ENCODE data around the gene KDM6A. TPM values are rescaled to one million over a fixed set of nuclear protein-coding genes. Genes with fewer than 3 reads are reported as not detected.

The KDM6A gene
- total and polyA plus RNA-seq, 2 of the 13 experiments (the other 11 are each of a cell fraction or from before 2014, with no cell fraction given), result 16.7 to 18.2 TPM

DNA sequence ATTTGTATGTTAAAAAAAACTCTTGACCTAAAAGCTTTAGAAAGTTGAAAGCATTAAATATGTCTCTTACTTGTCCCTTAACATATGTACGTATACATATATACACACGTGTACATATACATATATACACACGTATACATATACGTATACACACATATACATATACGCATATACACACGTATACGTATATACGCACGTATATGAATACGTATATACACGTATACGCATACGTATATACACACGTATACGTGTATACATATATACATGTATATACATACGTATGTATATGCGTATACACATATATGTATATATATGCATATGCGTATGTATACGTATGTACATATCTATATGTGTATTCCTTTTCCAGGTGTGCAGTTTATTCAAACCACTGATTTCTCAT lies 3.8 kb downstream of the KDM6A start:
- H4K20me1 ChIP-seq (ENCODE audit: insufficient read depth, low read length), result peaks cover 35% of the 10 kb centered on the region; the same call in 1 of the 2 replicates
- in situ Hi-C loops (cut with HindIII; ENCODE audit: extremely low pct_ligation_motif_present, low pct_unique_long_range_greater_than_20kb), result no loop called here
- H2AFZ ChIP-seq (ENCODE audit: low read length), result no peak overlapping the region
- ChIA-PET POLR2A (no interaction called here), CTCF (ENCODE audit: low intra/inter-chr PET ratio, low total read pairs) (no interaction called here)
- no TSS peak for BruUV-seq (replicated peaks)
- TF ChIP-seq PHF8 (CRISPR knock-in tag; IDR thresholded peaks at IDR 0.05) (no peak), ZNF674 (CRISPR knock-in tag; IDR thresholded peaks at IDR 0.05; ENCODE audit: low read depth) (no peak), ZNF841 (CRISPR knock-in tag; IDR thresholded peaks at IDR 0.05; ENCODE audit: borderline replicate concordance) (no peak)
- TF ChIP-seq, protein P1, sequence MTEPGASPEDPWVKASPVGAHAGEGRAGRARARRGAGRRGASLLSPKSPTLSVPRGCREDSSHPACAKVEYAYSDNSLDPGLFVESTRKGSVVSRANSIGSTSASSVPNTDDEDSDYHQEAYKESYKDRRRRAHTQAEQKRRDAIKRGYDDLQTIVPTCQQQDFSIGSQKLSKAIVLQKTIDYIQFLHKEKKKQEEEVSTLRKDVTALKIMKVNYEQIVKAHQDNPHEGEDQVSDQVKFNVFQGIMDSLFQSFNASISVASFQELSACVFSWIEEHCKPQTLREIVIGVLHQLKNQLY (CRISPR knock-in tag; IDR thresholded peaks at IDR 0.05), result no peak
- no peaks in the 10 kb centered on the region for H3K9me3 ChIP-seq (ENCODE audit: low read length)
- H3K4me3 ChIP-seq (replicated peaks in 1 of 3; ENCODE audit: insufficient read depth in 1 of 3, low read depth in 2 of 3, low read length in 3 of 3), result no peak overlapping the region
- peaks cover 13% of the 10 kb centered on the region; the same call in 1 of the 2 replicates for H3K4me1 ChIP-seq (ENCODE audit: insufficient read depth, low read length)
- FAIRE-seq, result no peak
- no peak overlapping the region for H3K27ac ChIP-seq (ENCODE audit: extremely low read length, insufficient read depth, low read length)
- ATAC-seq, result no peak
- no peak for DNase-seq (ENCODE audit: low spot score)
- no peaks in the 10 kb centered on the region; a peak in 1 of 5 replicates for H3K27me3 ChIP-seq (ENCODE audit: control insufficient read depth in 1 of 2, insufficient read depth in 2 of 2, low read length in 2 of 2)
- no peak overlapping the region for H3K4me2 ChIP-seq (ENCODE audit: low read depth, low read length)
- WGBS (ENCODE audit: low lambda C conversion rate), result 97% methylated on average over 19 of the region's 19 CpGs
- intact Hi-C loops (cut with micrococcal nuclease; ENCODE audit: unreplicated experiment), result loop anchor here (10.0 kb wide), 1 partner anchor 68 kb away; no protein-coding TSS in a partner anchor
- H3K79me2 ChIP-seq (ENCODE audit: insufficient read depth, low read length), result peaks cover 77% of the 10 kb centered on the region
- no peaks in the 10 kb centered on the region for H3K36me3 ChIP-seq (replicated peaks in 1 of 2; ENCODE audit: control insufficient read depth in 1 of 2, insufficient read depth in 2 of 2, low read length in 2 of 2)
- no peak overlapping the region for H3K9ac ChIP-seq (ENCODE audit: insufficient read depth, low read depth, low read length)

DNA sequence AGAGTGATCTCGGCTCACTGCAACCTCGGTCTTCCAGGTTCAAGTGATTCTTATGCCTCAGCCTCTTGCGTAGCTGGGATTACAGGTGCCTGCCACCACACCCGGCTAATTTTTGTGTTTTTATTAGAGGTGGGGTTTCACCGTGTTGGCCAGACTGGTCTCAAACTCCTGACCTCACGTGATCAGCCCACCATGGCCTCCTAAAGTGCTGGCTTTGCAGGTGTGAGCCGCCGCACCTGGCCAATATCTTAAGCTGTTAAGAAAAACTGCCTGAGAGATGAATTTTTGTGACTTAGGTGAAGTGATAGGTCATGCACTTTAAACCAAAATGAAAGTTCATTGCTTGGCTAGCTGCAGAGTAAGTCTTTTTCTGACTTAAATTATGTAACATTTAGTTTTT lies 5.8 kb downstream of the KDM6A start:
- WGBS (ENCODE audit: low lambda C conversion rate), result 89% methylated on average over 6 of the region's 8 CpGs
- intact Hi-C loops (cut with micrococcal nuclease; ENCODE audit: unreplicated experiment), result loop anchor here (10.0 kb wide), 1 partner anchor 66 kb away; no protein-coding TSS in a partner anchor
- no peak overlapping the region for H3K4me3 ChIP-seq (replicated peaks in 1 of 3; ENCODE audit: insufficient read depth in 1 of 3, low read depth in 2 of 3, low read length in 3 of 3)
- peaks cover 13% of the 10 kb centered on the region; the same call in 1 of the 2 replicates for H3K4me1 ChIP-seq (ENCODE audit: insufficient read depth, low read length)
- FAIRE-seq (no peak), ATAC-seq (no peak), DNase-seq (ENCODE audit: low spot score) (no peak)
- ChIA-PET POLR2A (no interaction called here), CTCF (ENCODE audit: low intra/inter-chr PET ratio, low total read pairs) (no interaction called here)
- in situ Hi-C loops (cut with HindIII; ENCODE audit: extremely low pct_ligation_motif_present, low pct_unique_long_range_greater_than_20kb), result no loop called here
- no peaks in the 10 kb centered on the region for H3K9me3 ChIP-seq (ENCODE audit: low read length)
- H3K36me3 ChIP-seq (replicated peaks in 1 of 2; ENCODE audit: control insufficient read depth in 1 of 2, insufficient read depth in 2 of 2, low read length in 2 of 2), result no peaks in the 10 kb centered on the region
- no peak overlapping the region for H3K9ac ChIP-seq (ENCODE audit: insufficient read depth, low read depth, low read length)
- H4K20me1 ChIP-seq (ENCODE audit: insufficient read depth, low read length), result peaks cover 45% of the 10 kb centered on the region; the same call in 1 of the 2 replicates
- H3K4me2 ChIP-seq (ENCODE audit: low read depth, low read length), result no peak overlapping the region
- BruUV-seq (replicated peaks), result no TSS peak
- H2AFZ ChIP-seq (ENCODE audit: low read length), result no peak overlapping the region
- peaks cover 92% of the 10 kb centered on the region for H3K79me2 ChIP-seq (ENCODE audit: insufficient read depth, low read length)
- no peak overlapping the region for H3K27ac ChIP-seq (ENCODE audit: extremely low read length, insufficient read depth, low read length)
- no peaks in the 10 kb centered on the region; a peak in 1 of 5 replicates for H3K27me3 ChIP-seq (ENCODE audit: control insufficient read depth in 1 of 2, insufficient read depth in 2 of 2, low read length in 2 of 2)
- TF ChIP-seq, protein P2, sequence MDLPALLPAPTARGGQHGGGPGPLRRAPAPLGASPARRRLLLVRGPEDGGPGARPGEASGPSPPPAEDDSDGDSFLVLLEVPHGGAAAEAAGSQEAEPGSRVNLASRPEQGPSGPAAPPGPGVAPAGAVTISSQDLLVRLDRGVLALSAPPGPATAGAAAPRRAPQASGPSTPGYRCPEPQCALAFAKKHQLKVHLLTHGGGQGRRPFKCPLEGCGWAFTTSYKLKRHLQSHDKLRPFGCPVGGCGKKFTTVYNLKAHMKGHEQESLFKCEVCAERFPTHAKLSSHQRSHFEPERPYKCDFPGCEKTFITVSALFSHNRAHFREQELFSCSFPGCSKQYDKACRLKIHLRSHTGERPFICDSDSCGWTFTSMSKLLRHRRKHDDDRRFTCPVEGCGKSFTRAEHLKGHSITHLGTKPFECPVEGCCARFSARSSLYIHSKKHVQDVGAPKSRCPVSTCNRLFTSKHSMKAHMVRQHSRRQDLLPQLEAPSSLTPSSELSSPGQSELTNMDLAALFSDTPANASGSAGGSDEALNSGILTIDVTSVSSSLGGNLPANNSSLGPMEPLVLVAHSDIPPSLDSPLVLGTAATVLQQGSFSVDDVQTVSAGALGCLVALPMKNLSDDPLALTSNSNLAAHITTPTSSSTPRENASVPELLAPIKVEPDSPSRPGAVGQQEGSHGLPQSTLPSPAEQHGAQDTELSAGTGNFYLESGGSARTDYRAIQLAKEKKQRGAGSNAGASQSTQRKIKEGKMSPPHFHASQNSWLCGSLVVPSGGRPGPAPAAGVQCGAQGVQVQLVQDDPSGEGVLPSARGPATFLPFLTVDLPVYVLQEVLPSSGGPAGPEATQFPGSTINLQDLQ (CRISPR knock-in tag; IDR thresholded peaks at IDR 0.05), result no peak
- no peak for TF ChIP-seq NFYB (CRISPR knock-in tag; IDR thresholded peaks at IDR 0.05)
- TF ChIP-seq, protein P3, sequence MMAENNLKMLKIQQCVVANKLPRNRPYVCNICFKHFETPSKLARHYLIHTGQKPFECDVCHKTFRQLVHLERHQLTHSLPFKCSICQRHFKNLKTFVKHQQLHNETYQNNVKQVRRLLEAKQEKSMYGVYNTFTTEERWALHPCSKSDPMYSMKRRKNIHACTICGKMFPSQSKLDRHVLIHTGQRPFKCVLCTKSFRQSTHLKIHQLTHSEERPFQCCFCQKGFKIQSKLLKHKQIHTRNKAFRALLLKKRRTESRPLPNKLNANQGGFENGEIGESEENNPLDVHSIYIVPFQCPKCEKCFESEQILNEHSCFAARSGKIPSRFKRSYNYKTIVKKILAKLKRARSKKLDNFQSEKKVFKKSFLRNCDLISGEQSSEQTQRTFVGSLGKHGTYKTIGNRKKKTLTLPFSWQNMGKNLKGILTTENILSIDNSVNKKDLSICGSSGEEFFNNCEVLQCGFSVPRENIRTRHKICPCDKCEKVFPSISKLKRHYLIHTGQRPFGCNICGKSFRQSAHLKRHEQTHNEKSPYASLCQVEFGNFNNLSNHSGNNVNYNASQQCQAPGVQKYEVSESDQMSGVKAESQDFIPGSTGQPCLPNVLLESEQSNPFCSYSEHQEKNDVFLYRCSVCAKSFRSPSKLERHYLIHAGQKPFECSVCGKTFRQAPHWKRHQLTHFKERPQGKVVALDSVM (CRISPR knock-in tag; IDR thresholded peaks at IDR 0.05), result no peak
- TF ChIP-seq ZNF782 (CRISPR knock-in tag; IDR thresholded peaks at IDR 0.05; ENCODE audit: borderline replicate concordance), result no peak
- TF ChIP-seq IRX3 (CRISPR knock-in tag; IDR thresholded peaks at IDR 0.05; ENCODE audit: borderline replicate concordance, low read depth), result no peak
- no peak for TF ChIP-seq SP2 (CRISPR knock-in tag; IDR thresholded peaks at IDR 0.05)
- TF ChIP-seq ZSCAN12 (CRISPR knock-in tag; IDR thresholded peaks at IDR 0.05), result no peak
- TF ChIP-seq ZBTB20 (CRISPR knock-in tag; IDR thresholded peaks at IDR 0.05; ENCODE audit: borderline replicate concordance, low read depth), result no peak
- no peak for TF ChIP-seq TCF7 (IDR thresholded peaks at IDR 0.05; ENCODE audit: low read depth)
- TF ChIP-seq HNRNPLL (IDR thresholded peaks at IDR 0.05; ENCODE audit: low read depth, low read length, poor library complexity, severe bottlenecking), result no peak
